GM12891 (cell line): ENCODE data around the gene GHR.

ENCODE experiments used
- POLR2A ChIP-seq: IDR thresholded peaks from 2 replicates; pipeline ENCODE4 v1.6.1; 2011; ENCODE audit warnings: low read depth, low read length, control low read depth
- POLR2AphosphoS5 ChIP-seq: IDR thresholded peaks from 2 replicates; pipeline ENCODE4 v1.6.1; 2011; ENCODE audit warnings: low read depth, low read length, control low read depth
- TAF1 ChIP-seq: IDR thresholded peaks from 2 replicates; pipeline ENCODE4 v1.6.1; 2011; ENCODE audit warnings: low read depth, low read length, control low read depth

DNA sequence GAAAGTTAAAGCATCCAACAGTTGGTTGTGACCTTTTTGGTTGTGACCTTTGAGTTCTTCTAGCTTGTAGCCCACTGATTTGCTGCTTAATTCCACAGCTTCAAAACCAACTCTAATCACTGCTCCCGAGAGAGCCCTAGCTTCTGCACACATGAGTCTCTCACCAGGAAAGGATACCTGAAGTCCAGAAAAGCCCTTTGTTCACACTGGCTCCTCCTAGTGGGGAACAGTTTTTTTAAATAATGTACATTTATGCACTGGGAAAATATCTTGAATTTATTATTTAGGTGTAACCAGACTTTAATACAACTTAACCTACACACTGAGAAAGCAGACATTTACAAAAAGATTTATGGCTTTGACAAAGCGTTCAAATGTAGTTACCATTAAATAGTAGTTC lies 213.2 kb downstream of the GHR start:
- TF ChIP-seq POLR2A (no peak), TAF1 (no peak), POLR2AphosphoS5 (no peak)
